Measurements from ENCODE around the gene HPCAL4. TPM values are rescaled to one million over a fixed set of nuclear protein-coding genes. Genes with fewer than 3 reads are reported as not detected.
A peak's percentile ranks its signal among the peaks of the same experiment; 100 is the strongest.

The HPCAL4 gene
- total and polyA plus RNA-seq, 9 of the 15 experiments (the other 6 are each of a cell fraction or from before 2014, with no cell fraction given), result 0.01 to 0.04 (median 0.04) TPM; not detected in 4

DNA sequence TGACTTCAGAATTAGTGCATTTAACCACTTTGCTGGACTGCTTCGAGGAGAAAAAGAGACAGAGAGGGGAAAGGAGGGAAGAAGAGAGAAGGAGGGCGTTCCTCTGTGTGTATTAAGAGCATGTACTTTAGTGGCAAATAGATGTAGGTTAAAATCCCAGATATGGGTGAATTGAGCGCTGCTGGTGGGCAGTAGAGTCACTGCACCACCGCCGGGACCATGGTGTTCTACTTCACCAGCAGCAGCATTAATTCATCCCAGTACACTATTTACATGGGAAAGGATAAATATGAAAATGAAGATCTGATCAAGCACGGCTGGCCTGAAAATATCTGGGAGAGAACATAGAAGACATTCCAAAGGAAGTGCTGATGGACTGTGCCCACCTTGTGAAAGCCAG lies 26.6 kb upstream of the HPCAL4 start:
- FAIRE-seq, result no peak
- in situ Hi-C loops (cut with MboI), result no loop called here
- 5% methylated on average over 6 of the region's 6 CpGs for WGBS (ENCODE audit: insufficient coverage, low coverage, missing lambda C conversion rate)
- POLR2A ChIA-PET, result no interaction called here
- no peaks in the 10 kb centered on the region for H3K9me1 ChIP-seq (ENCODE audit: control insufficient read depth, insufficient read depth, low read length)
- no peak for DNase-seq (ENCODE audit: extremely low read depth in 1 of 4, low spot score in 3 of 4)
- intact Hi-C loops (cut with micrococcal nuclease), result loop anchor here (10.0 kb wide), 1 partner anchor 613 kb away; no protein-coding TSS in a partner anchor
- no TSS peak for BruUV-seq (replicated peaks)
- CTCF ChIA-PET (ENCODE audit: low intra/inter-chr PET ratio), result interaction anchor here (0.5 kb wide), 1 partner anchor 141 kb away, joined by 4 read pairs; the partner anchor contains the start of gene PABPC4
- TF ChIP-seq KAT7 (CRISPR knock-in tag; IDR thresholded peaks at IDR 0.05; ENCODE audit: borderline replicate concordance) (no peak), CTCF (IDR thresholded peaks at IDR 0.05 in 2 of 3, conservative IDR thresholded peaks at IDR 0.05 in 1 of 3; ENCODE audit: insufficient read depth in 2 of 3, low read depth in 1 of 3, low read length in 3 of 3) (peak in 2 of 3 experiments; percentile 17 to 36; a peak in 3 of 6 replicates)
- H3K79me2 ChIP-seq (ENCODE audit: control insufficient read depth, insufficient read depth, low read length), result no peaks in the 10 kb centered on the region
- no peak overlapping the region for H3K4me3 ChIP-seq
- no peak overlapping the region for H2AFZ ChIP-seq (ENCODE audit: low read depth, low read length)
- peaks cover 0 to 3% of the 10 kb centered on the region in 2 experiments; a peak in 1 of 5 replicates for H3K27me3 ChIP-seq (ENCODE audit: control insufficient read depth in 2 of 2, insufficient read depth in 2 of 2, low read length in 2 of 2)
- no peak overlapping the region for H3K4me2 ChIP-seq (ENCODE audit: insufficient read depth, low read length)
- no peak overlapping the region for H3K27ac ChIP-seq (ENCODE audit: extremely low read depth, low read depth, low read length)
- no peaks in the 10 kb centered on the region for H4K20me1 ChIP-seq (replicated peaks; ENCODE audit: control insufficient read depth, insufficient read depth, low read length)
- no peaks in the 10 kb centered on the region for H3K36me3 ChIP-seq (ENCODE audit: control insufficient read depth, insufficient read depth, low read length)
- ATAC-seq, result peak; percentile 54; the same call in 2 of the 3 replicates
- H3K4me1 ChIP-seq (replicated peaks in 1 of 2; ENCODE audit: control insufficient read depth in 2 of 2, insufficient read depth in 2 of 2, low read length in 2 of 2), result peaks cover 0 to 4% of the 10 kb centered on the region in 2 experiments; a peak in 3 of 5 replicates
- no peaks in the 10 kb centered on the region for H3K9me3 ChIP-seq (replicated peaks; ENCODE audit: control insufficient read depth, insufficient read depth, low read depth, low read length)
- no peak overlapping the region for H3K9ac ChIP-seq (ENCODE audit: insufficient read depth in 1 of 2, low read depth in 2 of 2, low read length in 2 of 2)

DNA sequence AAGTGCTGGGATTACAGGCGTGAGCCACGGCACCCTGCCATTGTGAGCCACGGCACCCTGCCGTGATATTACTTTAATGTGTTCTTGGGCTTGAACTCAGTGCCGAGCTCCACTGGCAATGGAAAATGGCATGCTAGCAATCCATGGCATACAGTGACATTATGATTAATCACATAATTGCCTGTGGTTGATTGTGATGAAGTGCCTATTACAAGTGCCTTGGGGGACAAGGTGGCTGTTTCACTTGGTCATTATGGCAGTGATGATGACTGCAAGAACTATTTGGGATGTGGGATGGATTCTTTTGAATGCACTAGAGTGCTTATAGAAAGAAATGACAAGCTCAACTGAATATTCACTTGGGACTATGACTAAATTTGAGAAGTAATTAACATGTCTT lies 22.3 kb upstream of the HPCAL4 start:
- CTCF ChIA-PET (ENCODE audit: low intra/inter-chr PET ratio), result no interaction called here
- no peak for DNase-seq (ENCODE audit: extremely low read depth in 1 of 4, low spot score in 3 of 4)
- POLR2A ChIA-PET, result interaction anchor here (0.6 kb wide), 1 partner anchor 112 kb away, joined by 3 read pairs; no protein-coding TSS in a partner anchor
- Histone ChIP-seq H3K27me3 (ENCODE audit: control insufficient read depth in 2 of 2, insufficient read depth in 2 of 2, low read length in 2 of 2) (peaks cover 0 to 3% of the 10 kb centered on the region in 2 experiments; a peak in 1 of 5 replicates), H3K4me1 (replicated peaks in 1 of 2; ENCODE audit: control insufficient read depth in 2 of 2, insufficient read depth in 2 of 2, low read length in 2 of 2) (peaks cover 22 to 24% of the 10 kb centered on the region in 2 experiments; a peak in 4 of 5 replicates), H4K20me1 (replicated peaks; ENCODE audit: control insufficient read depth, insufficient read depth, low read length) (no peaks in the 10 kb centered on the region), H3K4me3 (no peak overlapping the region), H3K27ac (ENCODE audit: extremely low read depth, low read depth, low read length) (no peak overlapping the region), H3K9me3 (replicated peaks; ENCODE audit: control insufficient read depth, insufficient read depth, low read depth, low read length) (no peaks in the 10 kb centered on the region), H3K79me2 (ENCODE audit: control insufficient read depth, insufficient read depth, low read length) (no peaks in the 10 kb centered on the region), H3K9ac (ENCODE audit: insufficient read depth in 1 of 2, low read depth in 2 of 2, low read length in 2 of 2) (no peak overlapping the region), H2AFZ (ENCODE audit: low read depth, low read length) (no peak overlapping the region), H3K36me3 (ENCODE audit: control insufficient read depth, insufficient read depth, low read length) (no peaks in the 10 kb centered on the region), H3K9me1 (ENCODE audit: control insufficient read depth, insufficient read depth, low read length) (no peaks in the 10 kb centered on the region), H3K4me2 (ENCODE audit: insufficient read depth, low read length) (no peak overlapping the region)
- BruUV-seq (replicated peaks), result no TSS peak
- intact Hi-C loops (cut with micrococcal nuclease), result loop anchor here (10.0 kb wide), 1 partner anchor 609 kb away; no protein-coding TSS in a partner anchor
- TF ChIP-seq TCF7L2 (IDR thresholded peaks at IDR 0.05; ENCODE audit: low read depth, low read length), result no peak
- no peak for TF ChIP-seq XRCC4 (IDR thresholded peaks at IDR 0.05; ENCODE audit: extremely low read depth, insufficient read depth, insufficient read length)
- TF ChIP-seq, protein P1, sequence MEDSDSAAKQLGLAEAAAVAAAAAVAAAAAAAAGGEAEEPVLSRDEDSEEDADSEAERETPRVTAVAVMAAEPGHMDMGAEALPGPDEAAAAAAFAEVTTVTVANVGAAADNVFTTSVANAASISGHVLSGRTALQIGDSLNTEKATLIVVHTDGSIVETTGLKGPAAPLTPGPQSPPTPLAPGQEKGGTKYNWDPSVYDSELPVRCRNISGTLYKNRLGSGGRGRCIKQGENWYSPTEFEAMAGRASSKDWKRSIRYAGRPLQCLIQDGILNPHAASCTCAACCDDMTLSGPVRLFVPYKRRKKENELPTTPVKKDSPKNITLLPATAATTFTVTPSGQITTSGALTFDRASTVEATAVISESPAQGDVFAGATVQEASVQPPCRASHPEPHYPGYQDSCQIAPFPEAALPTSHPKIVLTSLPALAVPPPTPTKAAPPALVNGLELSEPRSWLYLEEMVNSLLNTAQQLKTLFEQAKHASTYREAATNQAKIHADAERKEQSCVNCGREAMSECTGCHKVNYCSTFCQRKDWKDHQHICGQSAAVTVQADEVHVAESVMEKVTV (CRISPR knock-in tag; IDR thresholded peaks at IDR 0.05), result no peak
- peak; percentile 47 for TF ChIP-seq MEIS2 (IDR thresholded peaks at IDR 0.05; ENCODE audit: partially characterized antibody)
- no peak for TF ChIP-seq TOE1 (IDR thresholded peaks at IDR 0.05; ENCODE audit: borderline replicate concordance)
- no peak for TF ChIP-seq TOE1 (CRISPR knock-in tag; IDR thresholded peaks at IDR 0.05; ENCODE audit: borderline replicate concordance, low read depth)
- FAIRE-seq, result no peak
- WGBS (ENCODE audit: insufficient coverage, low coverage, missing lambda C conversion rate), result 90% methylated on average over 5 of the region's 5 CpGs
- ATAC-seq, result no peak
- in situ Hi-C loops (cut with MboI), result no loop called here
